Cerebellar nuclear complex (tissue), 1 donor: ENCODE measurements around the gene MRPS17.

Source experiments
- DNase-seq, 2 experiments: peaks; one replicate each; lab custom pipeline; 2025; lab: John Stamatoyannopoulos, UW

MRPS17 gene

DNA sequence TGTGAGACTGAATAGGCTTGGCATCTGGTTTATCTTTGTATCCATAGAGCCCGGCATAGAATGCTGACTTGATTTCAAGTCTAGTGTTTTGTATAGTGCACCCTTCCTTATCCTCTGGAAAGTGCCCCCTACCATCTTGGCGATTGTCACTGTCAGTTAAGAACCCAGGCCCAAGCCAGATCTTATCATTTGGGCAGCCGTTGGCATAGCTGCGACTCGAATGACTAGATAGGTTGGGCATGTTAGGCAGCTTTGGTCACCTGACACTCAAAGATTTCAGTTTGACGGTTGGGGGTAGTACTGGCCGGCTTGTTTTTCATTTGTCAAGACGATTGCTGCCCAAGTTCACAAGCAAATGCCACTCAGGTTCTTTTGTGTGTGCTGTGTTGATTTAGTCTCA is 19.3 kb downstream of the MRPS17 start:
- DNase-seq = no peak

DNA sequence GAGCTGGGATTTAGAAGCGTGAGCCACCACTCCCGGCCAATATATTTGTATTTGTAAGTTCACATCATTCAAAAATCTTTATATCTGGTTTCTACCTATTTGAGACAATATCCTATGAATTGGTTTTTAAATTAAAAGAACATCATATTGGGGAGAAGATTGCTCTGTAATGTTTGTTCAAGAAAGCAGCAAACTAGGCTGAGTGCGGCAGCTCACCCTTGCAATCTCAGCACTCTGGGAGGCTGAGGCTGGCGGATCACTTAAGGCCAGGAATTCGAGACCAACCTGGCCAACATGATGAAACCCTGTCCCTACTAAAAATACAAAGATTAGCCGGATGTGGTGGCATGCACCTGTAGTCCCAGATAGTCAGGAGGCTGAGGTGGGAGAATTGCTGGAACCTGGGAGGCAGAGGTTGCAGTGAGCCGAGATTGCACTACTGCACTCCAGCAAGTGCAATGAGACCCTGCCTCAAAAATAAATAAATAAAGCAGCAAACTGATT is 22.1 kb downstream of the MRPS17 start:
- no peak for DNase-seq

DNA sequence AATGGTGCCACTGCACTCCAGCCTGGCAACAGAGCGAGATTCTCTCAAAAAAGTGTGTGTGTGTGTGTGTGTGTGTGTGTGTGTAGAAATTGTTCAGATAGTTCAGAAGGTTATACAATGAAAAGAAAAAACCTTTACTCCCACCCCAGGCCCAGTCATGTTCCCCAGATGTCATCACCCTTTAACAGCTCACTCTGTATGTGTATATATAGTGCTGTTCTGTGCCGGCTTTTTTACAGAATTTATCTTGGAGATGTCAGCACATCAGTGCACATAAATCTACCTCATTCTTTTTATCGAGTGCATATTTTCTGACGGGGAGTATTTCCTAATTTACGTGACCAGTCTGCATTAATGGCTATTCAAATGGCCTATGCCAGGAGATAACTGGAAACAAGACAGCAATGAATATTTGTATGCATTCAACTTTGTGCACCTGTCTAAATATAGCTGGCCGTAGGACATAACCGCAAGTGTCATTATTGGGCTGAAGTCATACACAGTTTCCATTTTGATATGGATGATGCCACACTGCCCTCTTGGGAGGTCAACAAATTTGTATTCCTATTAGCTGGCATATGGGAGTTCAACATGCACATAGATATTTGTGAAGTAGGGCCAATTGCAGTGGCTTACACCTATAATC is 24.4 kb downstream of the MRPS17 start:
- no peak for DNase-seq

DNA sequence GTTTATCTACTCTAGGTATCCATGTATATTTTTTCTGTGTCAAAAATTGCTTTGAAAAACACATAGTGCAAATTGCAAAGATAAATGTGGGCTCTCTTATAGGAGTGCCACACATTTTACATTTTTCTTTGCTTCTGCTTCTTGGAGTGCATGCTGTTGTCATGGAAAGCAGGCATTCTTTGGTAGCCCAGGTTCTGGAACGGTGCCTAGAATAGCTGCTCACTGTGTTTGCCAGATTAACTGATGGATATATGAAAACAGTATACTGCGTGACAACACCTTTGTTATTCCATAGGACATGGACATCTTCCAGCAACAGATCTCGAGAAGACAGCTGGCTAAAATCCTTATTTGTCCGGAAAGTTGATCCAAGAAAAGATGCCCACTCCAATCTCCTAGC is 26.2 kb downstream of the MRPS17 start:
- no peak for DNase-seq

DNA sequence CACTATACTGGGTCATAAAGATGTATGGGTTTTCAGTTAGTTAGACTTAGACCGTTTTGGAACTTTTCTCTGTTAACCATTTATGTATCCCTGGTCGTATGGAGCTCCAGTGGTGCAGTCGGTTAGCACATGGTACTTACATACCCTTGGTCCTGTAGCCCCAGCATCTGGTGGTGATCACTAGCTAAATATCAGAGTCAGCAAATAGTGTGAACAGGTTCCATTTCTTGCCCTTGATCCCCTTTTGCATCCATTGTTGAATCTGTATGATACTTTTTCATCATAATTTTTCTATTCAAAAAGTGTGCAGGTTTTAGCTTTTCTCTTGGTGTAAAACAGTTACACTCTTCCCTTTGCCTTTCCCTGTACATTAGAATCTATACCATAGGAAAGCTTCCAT is 28.6 kb downstream of the MRPS17 start:
- no peak for DNase-seq

DNA sequence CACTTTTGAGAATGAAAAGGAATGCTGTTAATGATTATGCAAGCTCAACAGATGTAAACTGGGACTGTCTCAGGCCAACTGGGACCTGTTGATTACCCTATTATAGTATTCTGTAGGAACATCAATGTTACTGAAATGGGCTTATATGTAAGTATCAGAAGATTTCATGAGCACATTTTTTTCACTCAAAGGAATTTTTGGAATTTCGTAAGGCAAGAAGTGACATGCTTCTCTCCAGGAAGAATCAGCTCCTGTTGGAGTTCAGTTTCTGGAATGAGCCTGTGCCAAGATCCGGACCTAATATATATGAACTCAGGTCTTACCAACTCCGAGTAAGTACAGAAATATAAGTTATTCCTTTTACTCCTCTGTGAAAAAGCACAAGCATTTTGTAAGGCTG is 31.9 kb downstream of the MRPS17 start:
- no peak for DNase-seq

DNA sequence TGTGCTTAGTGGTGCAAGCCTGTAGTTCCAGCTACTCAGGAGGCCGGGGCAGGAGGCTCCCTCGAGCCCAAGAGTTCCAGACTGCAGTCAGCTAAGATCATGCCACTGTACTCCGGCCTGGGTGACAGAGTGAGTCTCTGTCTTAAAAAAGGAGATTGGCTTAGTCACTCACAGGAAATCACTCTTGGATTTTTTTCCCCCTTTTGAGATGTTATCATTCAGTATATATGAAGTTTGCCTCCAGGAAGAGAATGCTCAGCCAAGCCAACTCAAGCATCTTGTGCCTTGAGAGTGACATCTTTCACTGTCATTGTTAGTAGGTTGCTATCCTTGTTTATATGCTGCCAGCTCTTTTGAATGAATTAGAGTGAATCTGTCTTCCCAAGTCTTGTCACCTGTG is 40.7 kb downstream of the MRPS17 start:
- no peak for DNase-seq

DNA sequence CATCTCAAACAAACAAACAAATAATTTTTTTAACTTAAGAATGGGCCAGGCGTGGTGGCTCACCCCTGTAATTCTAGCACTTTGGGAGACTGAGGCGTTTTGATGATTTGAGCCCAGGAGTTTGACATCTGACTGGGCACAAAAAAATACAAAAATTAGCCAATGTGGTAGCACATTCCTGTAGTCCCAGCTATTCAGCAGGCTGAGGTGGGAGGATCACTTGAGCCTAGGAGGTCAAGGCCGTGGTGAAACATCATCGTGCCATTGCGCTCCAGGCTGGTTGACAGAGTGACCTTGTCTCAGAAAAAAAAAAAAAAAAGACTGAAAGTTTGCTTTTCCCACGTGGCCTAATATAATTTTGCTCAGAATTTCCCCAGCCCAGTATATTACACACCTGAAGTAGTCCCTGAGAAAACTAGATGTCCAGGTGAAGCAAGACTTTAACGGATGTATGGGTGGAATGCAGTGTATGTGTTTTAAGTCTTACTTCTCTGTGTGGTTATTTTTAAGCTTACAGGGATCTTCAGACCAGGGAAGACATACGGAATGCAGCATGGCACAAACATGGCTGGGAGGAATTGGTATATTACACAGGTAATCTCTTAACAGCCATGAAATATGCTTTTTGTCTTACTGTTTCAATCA is 45.3 kb downstream of the MRPS17 start:
- no peak for DNase-seq

DNA sequence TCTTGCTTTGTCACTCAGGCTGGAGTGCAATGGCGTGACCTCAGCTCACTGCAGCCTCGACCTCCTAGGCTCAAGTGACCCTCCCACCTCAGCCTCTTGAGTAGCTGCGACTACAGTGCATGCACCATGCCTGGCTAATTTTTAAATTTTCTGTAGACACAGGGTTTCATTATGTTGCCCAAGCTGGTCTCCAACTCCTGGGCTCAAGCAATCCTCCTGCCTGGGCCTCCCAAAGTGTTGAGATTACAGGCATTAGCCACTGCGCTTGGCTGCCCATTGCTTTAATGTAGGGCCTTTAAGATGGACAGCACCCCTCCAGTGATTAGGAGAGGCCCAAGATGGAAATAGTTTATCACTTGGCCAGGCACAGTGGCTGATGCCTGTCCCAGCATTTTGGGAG is 52.1 kb downstream of the MRPS17 start:
- no peak for DNase-seq
